Activated T-cell treated with anti-CD3 and anti-CD28 coated beads for 48 hours (primary cell): ENCODE results near the gene RBL2.
"Not testable (repeated sequence)": the region's sequence is repeated elsewhere in the genome, so short reads cannot be mapped to it uniquely, and the experiment has no call there.

Experiments
- DNase-seq: peaks from one replicate; pipeline ENCODE4 v3.0.0-alpha.2; 2020; ENCODE audit warnings: low read depth

The RBL2 gene

DNA sequence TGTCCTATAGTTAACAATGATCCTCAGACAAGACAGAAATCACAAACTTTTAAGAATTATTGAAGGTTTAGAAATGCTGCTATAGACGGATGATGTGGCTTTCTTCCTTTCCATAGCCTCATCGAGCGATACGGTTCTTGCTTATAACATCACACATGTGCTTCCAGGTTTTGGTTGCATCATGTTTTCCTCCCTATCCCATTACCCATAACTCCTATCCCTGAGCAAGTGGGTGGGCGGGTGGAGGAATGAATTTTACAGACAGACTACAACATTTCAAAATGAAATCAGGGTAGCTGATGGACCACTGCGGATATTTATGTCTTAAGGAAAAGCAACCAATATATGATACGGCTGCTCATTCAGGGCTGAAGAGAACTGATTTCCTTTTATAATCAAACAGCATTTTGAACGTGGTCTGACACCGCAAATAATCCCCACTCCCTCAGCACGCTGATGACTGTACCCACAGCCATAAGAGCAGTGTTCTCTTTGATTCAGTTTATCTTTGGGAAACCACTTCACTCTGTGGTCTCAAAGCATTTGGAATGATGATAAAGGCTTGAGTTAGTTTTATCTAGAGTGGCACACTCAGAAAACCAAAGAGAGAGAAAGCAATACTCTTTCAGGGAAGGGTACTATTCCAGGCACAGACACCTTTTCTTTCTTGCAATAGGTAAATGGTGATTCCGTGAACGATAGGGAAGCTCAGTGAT, 73.4 kb downstream of the RBL2 start:
- DNase-seq, result no peak

DNA sequence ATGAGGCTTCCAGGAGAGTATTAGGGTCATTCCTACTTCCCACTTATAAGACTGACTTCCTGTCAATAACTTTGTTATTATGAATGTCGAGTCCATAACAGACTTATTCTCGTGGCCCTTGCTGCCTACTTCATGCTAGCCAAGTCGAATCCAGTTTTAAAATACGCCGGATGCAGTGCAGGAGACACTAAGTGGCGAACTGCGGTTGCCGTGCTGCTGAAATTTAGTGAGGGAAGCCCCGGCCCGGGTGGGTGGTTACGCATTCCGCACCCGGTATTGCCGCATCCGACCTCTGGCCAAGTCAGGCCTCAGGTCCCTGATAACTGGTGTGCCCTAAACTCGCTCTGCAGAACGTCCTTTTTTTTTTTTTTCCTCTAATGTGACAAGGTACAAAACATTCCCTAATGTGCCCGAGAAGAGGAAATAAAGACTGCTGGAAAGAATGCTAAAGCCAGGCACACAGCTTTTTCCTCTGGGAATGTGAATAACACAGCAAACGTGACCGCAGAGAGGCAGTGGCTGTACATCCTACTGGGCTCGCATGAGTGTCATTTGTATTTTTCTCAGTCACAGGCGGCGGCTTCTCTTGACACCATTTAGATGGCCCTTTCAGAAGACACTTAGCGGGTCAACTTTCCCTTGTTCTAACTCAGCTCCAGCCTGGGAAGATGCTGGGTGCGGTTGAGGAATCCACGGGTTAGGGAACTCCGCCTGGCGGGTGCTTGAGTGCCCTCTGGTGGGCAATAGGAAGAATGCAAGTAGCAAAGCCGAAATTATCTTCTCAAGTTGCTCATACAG, 75.8 kb downstream of the RBL2 start:
- peak; percentile 17 for DNase-seq

DNA sequence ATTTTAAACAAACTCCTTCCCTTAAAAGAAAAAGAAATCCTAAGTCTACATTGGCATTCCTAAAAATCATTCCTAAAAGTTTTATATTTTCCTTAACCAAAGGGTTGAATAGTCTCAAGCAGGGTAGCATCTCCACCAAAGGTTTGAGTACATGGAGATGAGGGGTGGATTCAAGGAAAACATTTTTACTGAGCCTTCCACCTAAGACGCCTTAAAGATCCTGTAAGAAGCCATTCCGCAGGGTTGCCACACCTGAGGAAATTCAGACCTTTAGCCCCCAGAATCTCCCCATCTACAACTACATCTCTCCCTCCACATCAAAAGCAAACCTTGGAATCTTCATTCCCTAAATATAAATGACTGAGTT, 76.4 kb downstream of the RBL2 start:
- DNase-seq, result no peak

DNA sequence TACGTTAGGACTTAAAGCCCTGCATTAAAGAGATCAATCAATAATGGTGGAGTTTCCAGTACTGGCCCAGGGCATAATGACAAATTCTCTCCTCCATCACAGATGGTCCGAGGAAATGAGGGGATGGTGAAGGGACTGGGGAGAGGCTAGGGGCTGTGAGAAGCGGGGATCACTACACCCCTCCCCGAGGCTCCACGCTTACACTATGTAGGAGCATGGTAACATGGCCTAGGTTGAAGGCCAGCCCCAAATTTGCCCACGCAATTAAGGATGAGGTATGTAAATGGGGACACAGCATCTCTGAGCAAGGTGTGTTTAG, 76.8 kb downstream of the RBL2 start:
- no peak for DNase-seq

DNA sequence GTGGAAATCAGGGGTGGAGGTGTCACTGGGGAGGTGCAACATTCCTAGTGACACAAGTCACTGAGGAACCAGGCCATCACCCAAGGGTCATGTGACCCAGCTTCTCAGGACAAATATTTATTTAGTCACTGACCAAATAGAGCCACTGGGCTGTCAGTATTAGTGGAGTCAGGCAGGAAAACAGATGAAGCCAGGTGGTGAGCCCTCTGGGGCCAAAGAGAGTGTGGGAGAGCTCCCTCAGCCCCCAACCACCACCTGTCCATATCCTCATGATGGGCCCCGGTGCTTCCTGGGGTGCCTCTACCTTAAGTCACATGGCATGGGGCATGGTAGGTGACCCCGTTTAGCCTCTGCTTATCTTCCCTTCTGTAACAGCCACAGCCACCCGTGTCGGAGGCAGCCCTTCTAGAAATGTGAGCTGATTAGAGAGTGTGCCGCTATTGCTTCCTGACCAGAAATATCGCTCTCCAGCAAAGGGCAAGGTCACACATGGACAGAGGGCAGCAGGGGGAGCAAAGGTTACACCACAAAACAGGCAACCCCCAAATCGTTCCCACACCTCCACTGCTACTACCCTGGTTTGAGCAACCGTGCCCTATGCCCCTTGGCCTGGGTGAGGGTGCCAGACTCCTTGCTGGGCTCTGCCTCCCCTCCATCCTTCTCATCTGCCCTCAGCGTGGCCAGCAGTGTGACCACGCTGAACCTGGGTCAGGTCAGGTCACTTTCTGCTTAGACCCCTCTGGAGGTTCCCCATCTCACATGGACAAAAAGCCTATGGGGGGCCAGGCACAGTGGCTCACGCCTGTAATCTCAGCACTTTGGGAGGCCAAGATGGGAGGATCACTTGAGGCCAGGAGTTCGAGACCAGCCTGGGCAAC, 77.4 kb downstream of the RBL2 start:
- DNase-seq, result no peak

DNA sequence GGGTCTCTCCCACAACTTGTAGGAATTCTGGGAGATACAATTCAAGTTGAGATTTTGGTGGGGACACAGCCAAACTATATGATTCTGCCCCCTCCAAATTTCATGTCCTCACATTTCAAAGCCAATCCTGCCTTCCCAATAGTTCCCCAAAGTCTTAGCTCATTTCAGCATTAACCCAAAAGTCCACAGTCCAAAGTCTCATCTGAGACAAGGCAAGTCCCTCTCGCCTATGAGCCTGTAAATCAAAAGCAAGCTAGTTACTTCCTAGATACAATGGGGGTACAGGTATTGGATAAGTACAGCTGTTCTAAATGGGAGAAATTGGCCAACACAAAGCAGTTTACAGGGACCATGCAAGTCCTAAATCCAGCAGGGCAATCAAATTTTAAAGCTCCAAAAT, 78.5 kb downstream of the RBL2 start:
- not testable (repeated sequence) for DNase-seq

DNA sequence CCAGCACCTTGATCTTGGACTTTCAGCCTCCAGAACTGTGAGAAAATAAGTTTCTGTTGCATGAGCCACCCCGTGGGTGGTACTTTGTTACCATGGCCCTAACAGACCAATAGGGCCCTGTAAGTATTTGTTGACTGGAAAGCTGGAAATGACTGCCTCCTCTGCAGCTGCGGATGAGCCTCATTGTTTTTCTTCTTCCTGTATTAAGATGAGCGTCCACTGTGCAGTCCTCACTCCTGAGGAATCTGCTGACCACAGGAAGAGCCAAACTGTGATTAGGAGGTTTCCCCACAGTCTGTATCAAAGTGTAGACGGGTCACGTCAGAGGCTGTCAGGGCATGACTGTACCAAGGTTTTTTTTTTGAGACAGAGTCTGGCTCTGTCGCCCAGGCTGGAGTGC, 81.0 kb downstream of the RBL2 start:
- no peak for DNase-seq

DNA sequence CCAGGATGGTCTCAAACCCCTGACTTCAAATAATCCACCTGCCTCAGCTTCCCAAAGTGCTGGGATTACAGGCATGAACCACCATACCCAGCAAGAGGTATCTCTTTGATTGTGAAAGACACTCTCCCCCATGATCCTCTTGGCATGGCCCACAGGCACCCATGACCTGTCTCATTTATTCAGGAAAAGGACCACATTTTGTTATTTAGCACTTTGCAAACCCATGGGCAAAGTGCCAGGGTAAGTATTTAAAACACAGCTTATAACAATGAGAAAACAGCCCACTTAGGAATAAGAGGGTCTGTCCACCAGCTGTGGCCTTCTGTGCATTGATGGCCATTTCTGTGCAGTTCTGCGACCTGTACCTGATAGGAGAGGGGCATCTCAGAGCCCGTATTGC, 81.5 kb downstream of the RBL2 start:
- DNase-seq, result no peak

DNA sequence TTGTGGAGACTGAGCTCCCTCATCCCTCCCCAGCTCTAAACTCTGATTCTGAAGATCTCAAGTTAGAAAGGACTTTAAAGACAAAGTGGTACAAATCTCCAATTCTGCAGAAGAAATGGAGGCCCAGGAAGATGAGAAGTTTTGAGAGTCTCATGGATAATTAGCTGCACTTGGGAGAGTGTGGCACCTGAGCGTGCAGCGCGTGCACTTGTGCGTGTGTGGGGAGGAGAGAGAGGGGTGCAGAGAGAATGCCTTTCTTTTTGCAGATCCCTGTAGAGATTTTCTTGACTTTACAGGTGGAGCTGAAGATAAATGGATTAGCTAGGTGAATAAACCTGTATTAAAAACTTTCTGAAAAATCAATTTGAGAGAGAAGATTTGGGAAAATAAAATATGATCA, 83.6 kb downstream of the RBL2 start:
- DNase-seq, result no peak

DNA sequence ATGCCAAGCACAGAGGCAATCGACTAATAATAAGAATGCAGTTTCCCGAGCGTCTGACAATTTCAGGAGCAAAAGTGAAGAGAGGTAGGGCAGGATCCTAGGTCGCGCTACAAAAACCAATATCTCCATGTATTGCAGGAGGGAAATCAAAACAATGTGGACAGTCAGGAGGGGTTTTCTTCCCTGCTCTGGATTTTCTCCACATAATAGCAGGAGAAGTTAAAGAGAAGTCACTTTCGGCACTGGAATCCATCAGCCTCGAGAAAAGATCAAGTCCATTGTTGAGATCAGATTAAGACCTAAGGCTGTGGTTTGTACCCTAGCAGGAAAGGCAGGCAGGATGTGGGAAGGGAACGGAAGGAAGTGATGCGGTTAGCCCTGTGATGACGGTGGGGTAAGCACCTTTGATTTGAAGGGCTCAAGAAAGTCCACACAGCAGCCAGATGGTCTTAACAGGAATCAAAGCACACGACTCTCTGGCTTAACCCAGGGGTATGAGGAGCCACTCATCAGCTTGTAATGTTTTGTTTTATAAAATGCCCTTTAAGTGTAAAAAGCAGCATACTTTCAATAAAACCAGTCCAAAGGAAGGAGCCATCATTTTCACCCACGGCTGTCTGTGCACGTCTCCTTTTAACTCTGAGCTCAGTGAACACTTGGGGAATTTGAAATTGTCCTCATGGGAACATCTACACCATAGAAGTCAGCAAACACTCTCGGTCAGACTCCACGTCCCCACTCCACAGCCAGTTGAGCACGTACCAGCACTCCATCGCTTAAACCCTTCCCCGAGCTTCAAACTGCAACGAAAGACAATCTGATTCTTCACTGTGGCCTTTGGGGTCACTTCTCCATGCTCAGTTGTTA, 84.5 kb downstream of the RBL2 start:
- peak; percentile 67 for DNase-seq

DNA sequence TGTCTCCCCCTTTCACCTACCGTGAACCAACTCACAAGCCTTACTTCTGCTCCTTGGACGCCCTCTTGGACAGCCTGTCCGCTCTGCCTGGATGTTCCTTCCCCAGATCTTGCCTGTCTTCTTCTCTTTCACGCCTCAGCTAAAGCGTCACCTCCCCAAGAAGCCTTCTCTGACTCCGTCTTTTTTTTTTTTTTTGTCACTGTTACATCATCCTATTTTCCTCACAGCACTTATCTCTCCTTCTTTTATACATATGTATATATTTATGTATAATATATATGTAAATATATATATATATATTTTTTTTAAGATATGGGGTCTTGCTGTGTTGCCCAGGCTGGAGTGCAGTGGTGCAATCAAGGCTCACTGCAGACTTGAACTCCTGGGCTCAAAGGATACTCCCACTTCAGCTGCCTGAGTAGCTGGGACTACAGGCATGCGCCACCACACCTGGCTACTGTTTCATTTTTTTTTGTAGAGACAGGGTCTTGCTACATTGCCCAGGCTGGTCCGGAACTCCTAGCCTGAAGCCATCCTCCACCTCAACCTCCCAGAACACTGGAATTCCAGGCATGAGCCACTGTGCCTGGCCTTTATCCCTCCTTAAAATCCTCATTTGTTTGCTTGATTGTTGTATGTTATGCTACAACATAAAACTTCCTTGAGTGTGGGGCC, 85.3 kb downstream of the RBL2 start:
- DNase-seq, result no peak

DNA sequence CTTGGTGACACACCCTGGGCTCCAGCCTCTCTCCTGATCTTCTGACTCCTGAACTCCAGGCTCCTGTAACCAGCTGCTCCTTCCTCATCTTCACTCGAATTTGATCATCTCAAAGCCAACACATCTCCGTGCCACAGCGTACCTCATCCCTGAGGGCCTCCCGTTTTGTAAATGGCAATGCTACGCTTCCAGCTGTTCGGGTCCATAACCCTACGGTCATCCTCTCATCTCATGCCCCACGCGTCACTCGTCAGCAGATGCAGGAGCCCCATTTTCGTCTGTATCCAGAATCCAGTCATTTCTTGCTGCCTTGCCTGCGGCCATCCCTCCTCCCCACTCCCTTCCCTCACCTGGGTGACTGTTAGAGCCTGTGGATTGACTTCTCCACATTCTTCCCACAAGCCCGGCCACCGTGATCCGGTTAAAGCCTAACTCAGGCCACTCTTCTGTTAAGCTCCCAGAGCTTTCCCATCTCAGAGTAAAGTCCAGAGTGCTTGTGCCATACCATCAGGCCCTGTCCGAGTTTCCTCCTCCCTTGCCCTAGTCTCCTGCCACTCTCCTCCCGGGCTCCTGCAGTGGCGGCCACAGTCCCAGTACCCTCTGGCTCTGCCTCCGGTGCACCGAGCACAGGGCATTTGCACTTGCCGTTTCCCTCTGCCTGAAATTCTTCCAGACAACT, 89.0 kb downstream of the RBL2 start:
- DNase-seq, result no peak

DNA sequence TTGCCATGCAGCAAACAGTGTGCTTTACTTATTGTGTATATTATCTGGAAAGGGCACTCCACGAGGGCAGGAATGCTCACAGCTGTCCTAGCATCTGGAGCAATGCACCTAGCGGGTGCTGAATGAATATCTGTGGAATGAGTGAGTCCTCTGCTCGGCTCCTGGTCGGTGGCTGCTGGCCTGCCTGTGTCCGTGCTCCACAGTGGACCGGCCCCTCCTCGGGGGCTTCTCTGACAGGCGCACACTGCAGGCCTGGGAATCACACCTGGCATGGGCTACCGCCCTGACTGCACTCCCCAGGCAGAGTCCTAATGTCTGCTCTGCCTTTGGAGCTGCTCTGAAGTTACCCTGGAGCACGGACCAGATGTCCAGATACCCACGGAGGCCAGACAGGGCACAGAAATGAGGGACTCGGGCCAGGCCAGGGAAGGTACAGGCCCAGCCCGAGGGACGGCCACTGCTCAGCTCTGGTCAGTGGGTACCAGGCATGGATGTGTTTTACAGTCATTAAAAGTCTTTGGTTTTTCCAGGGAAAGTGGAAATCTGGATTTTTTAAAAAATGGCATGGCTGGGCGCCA, 89.8 kb downstream of the RBL2 start:
- DNase-seq, result no peak

DNA sequence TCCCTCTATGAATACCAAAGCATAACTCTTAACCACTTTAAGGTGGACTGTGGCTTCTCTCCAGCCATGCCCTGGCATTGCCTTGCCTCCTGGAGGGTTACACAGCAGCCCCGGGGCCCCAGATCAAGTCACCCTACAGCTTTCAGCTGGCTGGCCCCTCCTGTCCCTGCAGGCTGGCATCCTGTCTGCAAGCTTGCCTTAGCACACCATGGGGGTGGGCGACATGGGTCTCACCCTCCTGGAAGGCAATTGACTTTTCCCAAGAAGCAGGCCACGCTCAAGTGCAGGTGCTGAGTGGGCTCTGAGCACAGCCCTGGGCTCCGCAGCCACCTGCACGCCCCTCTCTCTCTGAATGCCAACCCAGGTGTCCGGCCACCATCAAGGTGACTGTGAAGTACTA, 94.5 kb downstream of the RBL2 start:
- DNase-seq, result no peak

DNA sequence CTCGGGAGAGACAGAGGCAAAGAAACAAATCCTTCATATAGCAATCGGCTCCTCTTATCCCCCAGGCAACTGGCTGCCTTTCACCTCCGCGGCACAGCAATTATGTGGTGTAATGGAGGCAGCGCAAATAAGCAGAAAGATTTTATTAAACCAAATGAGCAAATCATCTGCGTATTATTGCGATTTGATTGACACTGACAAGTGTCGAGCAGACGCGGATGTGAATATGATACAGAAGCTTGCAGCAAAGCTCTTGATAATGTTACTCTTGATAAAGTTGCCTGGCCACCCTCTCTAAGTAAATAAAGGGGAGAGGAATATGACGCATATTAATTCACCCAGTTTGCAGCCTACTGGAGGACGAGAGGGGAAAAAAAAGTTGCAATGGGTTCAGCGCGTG, 95.2 kb downstream of the RBL2 start:
- no peak for DNase-seq

DNA sequence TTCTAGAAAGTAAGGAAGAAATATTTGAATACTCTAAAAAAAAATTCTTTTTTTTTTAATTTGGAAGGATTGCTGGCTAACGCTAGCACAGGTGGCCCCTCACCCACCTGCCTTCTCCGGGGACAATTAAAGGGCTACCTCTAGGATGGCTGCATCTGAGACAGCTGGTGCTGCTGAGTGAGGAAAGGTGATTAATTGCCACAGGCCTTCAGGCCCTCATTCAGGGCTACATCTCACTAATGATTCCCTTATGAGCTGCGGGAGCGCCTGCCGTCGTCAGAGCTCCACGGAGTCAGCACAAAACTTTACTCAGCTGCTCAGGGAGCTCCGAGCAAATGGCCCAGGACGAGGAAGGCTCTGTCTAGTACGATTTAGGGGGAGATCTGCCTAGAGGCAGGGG, 95.8 kb downstream of the RBL2 start:
- no peak for DNase-seq

DNA sequence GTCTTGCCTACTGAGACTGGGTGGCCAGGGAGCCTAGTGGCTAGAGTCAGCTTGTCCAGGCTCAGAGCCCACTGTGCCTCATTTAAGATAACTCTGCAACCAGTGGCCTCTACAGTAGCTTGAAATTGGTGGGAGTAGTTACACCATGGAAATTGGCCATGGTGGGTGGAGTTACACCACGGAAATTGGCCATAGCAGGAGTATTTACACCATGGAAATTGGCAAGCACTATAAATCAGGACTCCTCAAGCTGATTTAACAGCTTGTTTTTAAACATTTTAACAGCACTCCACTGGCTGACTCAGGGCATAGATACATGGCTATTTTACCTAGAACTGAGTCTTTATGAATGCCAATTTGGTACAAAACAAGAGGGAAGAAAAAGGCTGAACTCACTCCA, 96.5 kb downstream of the RBL2 start:
- DNase-seq, result no peak

DNA sequence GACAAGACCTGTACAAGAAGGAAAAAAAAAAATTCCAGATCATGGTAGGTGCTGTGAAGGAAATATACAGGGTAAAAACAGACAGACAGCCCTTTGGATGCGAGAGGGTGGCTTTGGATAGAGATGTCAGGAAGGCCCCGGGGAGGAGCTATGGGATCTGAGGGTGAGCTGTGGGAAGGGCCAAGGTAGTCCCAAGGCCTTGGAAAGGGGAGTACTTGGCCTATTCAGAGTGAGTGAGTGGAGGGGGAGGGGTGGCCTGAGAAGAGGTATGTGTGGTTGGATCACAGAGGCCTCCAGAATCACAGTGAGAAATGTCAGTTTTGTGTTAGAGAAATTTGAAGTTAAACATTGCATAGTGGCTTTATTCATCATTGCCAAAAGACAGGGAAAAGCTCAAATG, 99.9 kb downstream of the RBL2 start:
- no peak for DNase-seq

DNA sequence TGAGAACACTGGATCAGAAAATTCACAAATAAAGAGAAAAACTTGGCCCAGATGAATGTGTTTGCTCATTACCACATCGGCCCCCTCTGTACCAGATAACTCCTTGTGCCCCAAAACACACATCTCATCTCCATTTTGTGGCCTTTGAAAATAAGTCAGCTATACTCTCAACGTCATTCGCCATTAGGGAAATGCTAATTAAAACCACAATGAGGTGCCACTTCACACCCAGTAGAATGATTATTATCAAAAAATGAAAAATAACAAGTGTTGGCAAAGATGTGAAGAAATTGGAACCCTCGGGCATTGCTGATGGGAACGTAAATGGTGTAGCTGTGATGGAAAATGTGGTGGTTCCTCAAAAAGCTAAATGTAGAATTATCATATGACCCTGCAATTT, 103.4 kb downstream of the RBL2 start:
- no peak for DNase-seq

DNA sequence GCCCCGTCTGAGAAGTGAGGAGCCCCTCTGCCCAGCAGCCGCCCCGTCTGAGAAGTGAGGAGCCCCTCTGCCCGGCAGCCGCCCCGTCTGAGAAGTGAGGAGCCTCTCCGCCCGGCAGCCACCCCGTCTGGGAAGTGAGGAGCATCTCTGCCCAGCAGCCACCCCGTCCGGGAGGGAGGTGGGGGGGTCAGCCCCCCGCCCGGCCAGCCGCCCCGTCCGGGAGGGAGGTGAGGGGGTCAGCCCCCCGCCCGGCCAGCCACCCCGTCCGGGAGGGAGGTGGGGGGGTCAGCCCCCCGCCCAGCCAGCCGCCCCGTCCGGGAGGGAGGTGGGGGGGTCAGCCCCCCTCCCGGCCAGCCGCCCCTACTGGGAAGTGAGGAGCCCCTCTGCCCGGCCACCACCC, 105.1 kb downstream of the RBL2 start:
- not testable (repeated sequence) for DNase-seq
